Activated CD8-positive, alpha-beta memory T cell treated with anti-CD3 and anti-CD28 coated beads, Interleukin-2, amount 50 U/mL, for 48 hours (primary cell): Measurements from ENCODE around the gene EHBP1.
A peak's percentile ranks its signal among the peaks of the same experiment; 100 is the strongest.

ENCODE experiments used
- DNase-seq: peaks from one replicate; pipeline ENCODE4 v3.0.0-alpha.2; 2020

Gene EHBP1

GRCh38 chr2:62705007-62705829 lies at the start of gene EHBP1:
TSS of gene EHBP1 (plus strand) at chr2:62705713. CDS start at chr2:62707192, 1,479 bp downstream.
- peak; percentile 98 for DNase-seq

- DNase-seq: no peak
Observed at GRCh38 chr2:62657783-62658182, 47.7 kb upstream of the EHBP1 start.

GRCh38 chr2:62658891-62659290 lies 46.6 kb upstream of the EHBP1 start:
- DNase-seq: no peak

GRCh38 chr2:62660087-62660486 lies 45.4 kb upstream of the EHBP1 start:
- no peak for DNase-seq

GRCh38 chr2:62660582-62661262 lies 44.8 kb upstream of the EHBP1 start:
- DNase-seq: no peak

GRCh38 chr2:62661263-62661635 lies 44.3 kb upstream of the EHBP1 start:
- DNase-seq: no peak

GRCh38 chr2:62662131-62662530 lies 43.4 kb upstream of the EHBP1 start:
- no peak for DNase-seq

GRCh38 chr2:62662554-62662953 lies 43.0 kb upstream of the EHBP1 start:
- no peak for DNase-seq

GRCh38 chr2:62663411-62663810 lies 42.1 kb upstream of the EHBP1 start:
- no peak for DNase-seq

GRCh38 chr2:62663920-62664795 lies 41.4 kb upstream of the EHBP1 start:
- DNase-seq: no peak

- no peak for DNase-seq
Observed at GRCh38 chr2:62665446-62665845, 40.1 kb upstream of the EHBP1 start.

GRCh38 chr2:62669180-62669579 lies 36.3 kb upstream of the EHBP1 start:
- DNase-seq: no peak

- DNase-seq: no peak
Observed at GRCh38 chr2:62672601-62673000, 32.9 kb upstream of the EHBP1 start.

GRCh38 chr2:62675062-62675461 lies 30.5 kb upstream of the EHBP1 start:
- no peak for DNase-seq

GRCh38 chr2:62685256-62685655 lies 20.3 kb upstream of the EHBP1 start:
- no peak for DNase-seq

- no peak for DNase-seq
Observed at GRCh38 chr2:62686012-62686685, 19.4 kb upstream of the EHBP1 start.

- DNase-seq: no peak
Observed at GRCh38 chr2:62687636-62688035, 17.9 kb upstream of the EHBP1 start.

GRCh38 chr2:62688771-62689170 lies 16.7 kb upstream of the EHBP1 start:
- no peak for DNase-seq

- DNase-seq: no peak
Observed at GRCh38 chr2:62691186-62691585, 14.3 kb upstream of the EHBP1 start.

- DNase-seq: no peak
Observed at GRCh38 chr2:62692225-62692624, 13.3 kb upstream of the EHBP1 start.

GRCh38 chr2:62698653-62699052 lies 6.9 kb upstream of the EHBP1 start:
- DNase-seq: no peak

- no peak for DNase-seq
Observed at GRCh38 chr2:62704654-62705006, 883 bp upstream of the EHBP1 start.
